GM23338 (cell line): ENCODE data around the gene TMEM132D. TPM values are rescaled to one million over a fixed set of nuclear protein-coding genes. Genes with fewer than 3 reads are reported as not detected.

Source experiments
- ATAC-seq: fragments of 200-7000 bp; cut with Tn5 transposase; 3 replicates; pipeline ENCODE4 v1.9.1; 2020
- DNase-seq: peaks from one replicate; pipeline ENCODE4 v3.0.0-alpha.2; 2015; ENCODE audit warnings: low spot score
- H2AFZ ChIP-seq: fragments of 200-600 bp; sonication (generic); 2 replicates; pipeline ENCODE4 v1.8.0; 2016; ENCODE audit warnings: antibody characterized with exemption, mild to moderate bottlenecking, moderate library complexity
- H3F3A ChIP-seq: fragments of 200-600 bp; sonication (generic); replicated peaks from 2 replicates; pipeline ENCODE4 v1.8.0; 2017; ENCODE audit warnings: antibody characterized with exemption, mixed run types, low read depth
- H3K27ac ChIP-seq: fragments of 200-600 bp; sonication (generic); 2 replicates; pipeline ENCODE4 v1.6.1; 2016; ENCODE audit warnings: low read depth
- H3K27me3 ChIP-seq: fragments of 200-600 bp; sonication (generic); 2 replicates; pipeline ENCODE4 v1.8.0; 2016; ENCODE audit warnings: mild to moderate bottlenecking, mixed run types, moderate library complexity; ENCODE audit not compliant: insufficient read depth
- H3K36me3 ChIP-seq: fragments of 200-600 bp; sonication (generic); 2 replicates; pipeline ENCODE4 v1.8.0; 2016; ENCODE audit warnings: mild to moderate bottlenecking; ENCODE audit not compliant: insufficient read depth
- H3K4me1 ChIP-seq: fragments of 200-600 bp; sonication (generic); 2 replicates; pipeline ENCODE4 v1.8.0; 2016; ENCODE audit warnings: mild to moderate bottlenecking, moderate library complexity; ENCODE audit not compliant: insufficient read depth
- H3K4me2 ChIP-seq: fragments of 200-600 bp; sonication (generic); 2 replicates; pipeline ENCODE4 v1.7.1; 2017; ENCODE audit warnings: mixed run types
- H3K4me3 ChIP-seq: fragments of 200-600 bp; sonication (generic); 2 replicates; pipeline ENCODE4 v1.6.1; 2016; ENCODE audit warnings: mixed run types
- H3K79me2 ChIP-seq: fragments of 200-600 bp; sonication (generic); replicated peaks from 2 replicates; pipeline ENCODE4 v1.8.0; 2017; ENCODE audit warnings: mild to moderate bottlenecking; ENCODE audit not compliant: insufficient read depth
- H3K9me2 ChIP-seq: fragments of 200-600 bp; sonication (generic); 2 replicates; pipeline ENCODE4 v1.8.0; 2017; ENCODE audit not compliant: insufficient read depth
- H4K20me1 ChIP-seq: fragments of 200-600 bp; sonication (generic); replicated peaks from 2 replicates; pipeline ENCODE4 v1.8.0; 2017; ENCODE audit warnings: mild to moderate bottlenecking; ENCODE audit not compliant: insufficient read depth
- H3K27ac Mint-ChIP-seq: 2 replicates; pipeline ENCODE4 v1.8.0; 2020; ENCODE audit warnings: inconsistent platforms, mild to moderate bottlenecking, moderate library complexity, mixed read lengths
- H3K27me3 Mint-ChIP-seq: 3 replicates; pipeline ENCODE4 v1.8.0; 2022; ENCODE audit warnings: low read depth, mild to moderate bottlenecking, moderate library complexity, mixed read lengths, inconsistent platforms; ENCODE audit not compliant: insufficient read depth, poor library complexity
- H3K36me3 Mint-ChIP-seq: 3 replicates; pipeline ENCODE4 v1.8.0; 2021; ENCODE audit warnings: low read depth, mild to moderate bottlenecking, inconsistent platforms, moderate library complexity, mixed read lengths
- H3K4me1 Mint-ChIP-seq: 3 replicates; pipeline ENCODE4 v1.8.0; 2020; ENCODE audit warnings: mild to moderate bottlenecking, inconsistent platforms, mixed read lengths
- H3K4me3 Mint-ChIP-seq: 3 replicates; pipeline ENCODE4 v1.8.0; 2021; ENCODE audit warnings: moderate library complexity, mild to moderate bottlenecking, inconsistent platforms, mixed read lengths
- H3K9me3 Mint-ChIP-seq: 3 replicates; pipeline ENCODE4 v1.8.0; 2020; ENCODE audit warnings: moderate library complexity, mild to moderate bottlenecking, inconsistent platforms, mixed read lengths
- ETS1 ChIP-seq: IDR thresholded peaks from 2 replicates; pipeline ENCODE4 v1.6.1; 2016; ENCODE audit warnings: antibody characterized with exemption
- EZH2phosphoT487 ChIP-seq: fragments of 200-600 bp; sonication (generic); IDR thresholded peaks from one replicate; pipeline ENCODE4 v1.8.1; 2018; ENCODE audit warnings: antibody characterized with exemption; ENCODE audit not compliant: unreplicated experiment
- JUNB ChIP-seq: IDR thresholded peaks from one replicate; pipeline ENCODE4 v1.6.1; 2016; ENCODE audit warnings: antibody characterized with exemption; ENCODE audit not compliant: unreplicated experiment
- NANOG ChIP-seq: IDR thresholded peaks from 2 replicates; pipeline ENCODE4 v1.6.1; 2016; ENCODE audit warnings: antibody characterized with exemption, borderline replicate concordance
- POLR2AphosphoS5 ChIP-seq: IDR thresholded peaks from 2 replicates; pipeline ENCODE4 v1.6.1; 2016; ENCODE audit warnings: antibody characterized with exemption, low read depth
- ZNF114 ChIP-seq: fragments of 250-450 bp; sonication (Bioruptor Pico); IDR thresholded peaks from 2 replicates; pipeline ENCODE4 v1.5.0; 2020; ENCODE audit warnings: mild to moderate bottlenecking, moderate library complexity
- ZNF462 ChIP-seq: fragments of 250-450 bp; sonication (Bioruptor Pico); IDR thresholded peaks from 2 replicates; pipeline ENCODE4 v1.5.0; 2020; ENCODE audit warnings: mild to moderate bottlenecking, moderate library complexity
- polyA plus RNA-seq: library from polyadenylated mRNA; unstranded; fragments of >200 nt; fragmentation: Nextera tagmentation; extraction: Ambion mirVana; gene quantifications from 2 replicates; pipeline ENCODE4 v1.2.1, GENCODE V29; 2016
- total RNA-seq: library from RNA; depleted of rRNA; stranded (reverse); fragments of >200 nt; shearing (Covaris generic); gene quantifications from 2 replicates; pipeline ENCODE4 v1.2.3, GENCODE V29; 2014

Gene TMEM132D
- total and polyA plus RNA-seq, 2 experiments from 2014 or later = 0.44 to 5.3 TPM

- H4K20me1 ChIP-seq = no peaks in the 10 kb centered on the region
- ATAC-seq (no peak), DNase-seq (no peak)
- no peak overlapping the region for H2AFZ ChIP-seq
- no peaks in the 10 kb centered on the region for H3K27me3 ChIP-seq
- Mint-ChIP-seq H3K27me3 (peaks cover 4% of the 10 kb centered on the region), H3K4me1 (no peaks in the 10 kb centered on the region), H3K27ac (no peak overlapping the region), H3K4me3 (no peak overlapping the region), H3K9me3 (peaks cover 98% of the 10 kb centered on the region), H3K36me3 (peaks cover 46% of the 10 kb centered on the region)
- peaks cover 13% of the 10 kb centered on the region; the same call in 1 of the 2 replicates for H3K4me1 ChIP-seq
- H3K4me3 ChIP-seq = no peak overlapping the region
- H3K4me2 ChIP-seq = no peak overlapping the region
- no peaks in the 10 kb centered on the region for H3K9me2 ChIP-seq
- no peaks in the 10 kb centered on the region; the same call in 1 of the 2 replicates for H3K36me3 ChIP-seq
- H3K27ac ChIP-seq = no peak overlapping the region
- H3F3A ChIP-seq = no peaks in the 10 kb centered on the region
- TF ChIP-seq NANOG (no peak), ZNF462 (CRISPR knock-in tag) (no peak), JUNB (no peak), POLR2AphosphoS5 (no peak), EZH2phosphoT487 (no peak)
- H3K79me2 ChIP-seq = no peaks in the 10 kb centered on the region
Observed at GRCh38 chr12:129629901-129630300, 273.9 kb downstream of the TMEM132D start.

GRCh38 chr12:129622566-129622965, 281.3 kb downstream of the TMEM132D start:
- Histone ChIP-seq H3K27ac (no peak overlapping the region), H3K36me3 (no peaks in the 10 kb centered on the region), H3K4me3 (no peak overlapping the region), H3K79me2 (no peaks in the 10 kb centered on the region), H2AFZ (no peak overlapping the region), H3K4me2 (no peak overlapping the region), H4K20me1 (no peaks in the 10 kb centered on the region), H3K9me2 (0 out of 2 replicates have a peak, but pooled peaks cover 3% of the 10 kb centered on the region), H3K4me1 (no peaks in the 10 kb centered on the region), H3F3A (no peaks in the 10 kb centered on the region), H3K27me3 (no peaks in the 10 kb centered on the region)
- DNase-seq (no peak), ATAC-seq (no peak)
- H3K36me3 Mint-ChIP-seq = peaks cover 34% of the 10 kb centered on the region
- H3K4me3 Mint-ChIP-seq = no peak overlapping the region
- H3K27ac Mint-ChIP-seq = no peak overlapping the region
- H3K27me3 Mint-ChIP-seq = peaks cover 3% of the 10 kb centered on the region
- TF ChIP-seq ZNF114 (no peak), ETS1 (no peak)
- H3K9me3 Mint-ChIP-seq = peaks cover 96% of the 10 kb centered on the region
- H3K4me1 Mint-ChIP-seq = no peaks in the 10 kb centered on the region
